ENCODE measurements around the gene TBL1XR1. TPM values are rescaled to one million over a fixed set of nuclear protein-coding genes. Genes with fewer than 3 reads are reported as not detected.

Gene TBL1XR1
- total and polyA plus RNA-seq, 8 donors, result 14.1 to 93.0 (median 47.2) TPM

GRCh38 chr3:177039490-177040274, 157.6 kb downstream of the TBL1XR1 start:
- no peaks in the 10 kb centered on the region for H3K4me1 ChIP-seq
- H3K36me3 ChIP-seq, result peaks cover 0 to 26% (median 0%) of the 10 kb centered on the region in 3 donors
- TF ChIP-seq CTCF (IDR thresholded peaks at IDR 0.05), result no peak
- H3K27me3 ChIP-seq, result no peaks in the 10 kb centered on the region
- WGBS, 2 donors, result 83 to 95% methylated on average over 4 of the region's 4 CpGs
- intact Hi-C loops (cut with DNase I), result no loop called here
- no peak overlapping the region for H3K27ac ChIP-seq
- no peaks in the 10 kb centered on the region for H3K9me3 ChIP-seq
- H3K4me3 ChIP-seq, result no peak overlapping the region
- no peak for DNase-seq
- ATAC-seq, result no peak
- FAIRE-seq, result no peak

- FAIRE-seq (no peak), ATAC-seq (no peak)
- WGBS, 2 donors, result 81 to 99% methylated on average over 4 of the region's 4 CpGs
These were observed 160.0 kb downstream of the TBL1XR1 start for GRCh38 chr3:177037241-177037640.

GRCh38 chr3:177035676-177036075, 161.6 kb downstream of the TBL1XR1 start:
- WGBS, 2 donors, result 92 to 97% methylated on average over 4 of the region's 4 CpGs
- intact Hi-C loops (cut with DNase I), result no loop called here
- no peak overlapping the region for H3K27ac ChIP-seq
- TF ChIP-seq CTCF (IDR thresholded peaks at IDR 0.05), result no peak
- FAIRE-seq (no peak), ATAC-seq (peak in 3 of 4 donors; percentile 26 to 83 (median 74)), DNase-seq (no peak)
- H3K36me3 ChIP-seq, result peaks cover 0 to 36% (median 0%) of the 10 kb centered on the region in 3 donors
- no peak overlapping the region for H3K4me3 ChIP-seq
- H3K4me1 ChIP-seq, result no peaks in the 10 kb centered on the region
- H3K9me3 ChIP-seq, result no peaks in the 10 kb centered on the region
- H3K27me3 ChIP-seq, result no peaks in the 10 kb centered on the region

More at GRCh38 chr3:177037241-177037640, 160.0 kb downstream of the TBL1XR1 start:
- no peaks in the 10 kb centered on the region for H3K4me1 ChIP-seq
- no peaks in the 10 kb centered on the region for H3K27me3 ChIP-seq
- no peaks in the 10 kb centered on the region for H3K9me3 ChIP-seq
- H3K4me3 ChIP-seq, result no peak overlapping the region
- intact Hi-C loops (cut with DNase I), result no loop called here
- no peak for DNase-seq
- no peak for TF ChIP-seq CTCF (IDR thresholded peaks at IDR 0.05)
- H3K36me3 ChIP-seq, result peaks cover 0 to 32% (median 0%) of the 10 kb centered on the region in 3 donors
- H3K27ac ChIP-seq, result no peak overlapping the region

GRCh38 chr3:177034832-177035475, 162.3 kb downstream of the TBL1XR1 start:
- intact Hi-C loops (cut with DNase I), result no loop called here
- Histone ChIP-seq H3K36me3 (peaks cover 0 to 36% (median 0%) of the 10 kb centered on the region in 3 donors), H3K27ac (no peak overlapping the region), H3K27me3 (no peaks in the 10 kb centered on the region), H3K4me1 (no peaks in the 10 kb centered on the region), H3K9me3 (no peaks in the 10 kb centered on the region), H3K4me3 (no peak overlapping the region)
- FAIRE-seq (no peak), DNase-seq (no peak), ATAC-seq (no peak)
- no peak for TF ChIP-seq CTCF (IDR thresholded peaks at IDR 0.05)
- WGBS, 2 donors, result 61 to 91% methylated on average over 3 of the region's 3 CpGs

All from pancreas (tissue), 10 donors.